Omental fat pad (tissue), 4 donors: ENCODE measurements around the gene LGI4. TPM values are rescaled to one million over a fixed set of nuclear protein-coding genes. Genes with fewer than 3 reads are reported as not detected.

ENCODE experiments used
- ATAC-seq: fragments of 150-250 bp; one replicate; pipeline ENCODE4 v1.9.1; 2016; ENCODE audit warnings: mild to moderate bottlenecking, moderate library complexity; ENCODE audit not compliant: low FRiP score
- DNase-seq: peaks from one replicate; pipeline ENCODE4 v3.0.0-alpha.2; 2019; ENCODE audit warnings: low spot score
- total RNA-seq, 4 donors: library from RNA; depleted of rRNA; stranded (reverse); fragments of >200 nt; gene quantifications; one replicate each; pipeline ENCODE4 v1.1.0, GENCODE V29; 2016
- TF ChIP-seq, protein P1 (sequence below), 3 donors: fragments of 450-650 bp; IDR thresholded peaks; one replicate each; pipeline ENCODE4 v1.5.1; 2016 to 2017; ENCODE audit warnings: antibody characterized with exemption in 3 of 3, mild to moderate bottlenecking in 3 of 3, moderate library complexity in 2 of 3

Gene LGI4
- total RNA-seq, 4 donors from 2014 or later: 6.2 to 31.1 (median 8.3) TPM

DNA sequence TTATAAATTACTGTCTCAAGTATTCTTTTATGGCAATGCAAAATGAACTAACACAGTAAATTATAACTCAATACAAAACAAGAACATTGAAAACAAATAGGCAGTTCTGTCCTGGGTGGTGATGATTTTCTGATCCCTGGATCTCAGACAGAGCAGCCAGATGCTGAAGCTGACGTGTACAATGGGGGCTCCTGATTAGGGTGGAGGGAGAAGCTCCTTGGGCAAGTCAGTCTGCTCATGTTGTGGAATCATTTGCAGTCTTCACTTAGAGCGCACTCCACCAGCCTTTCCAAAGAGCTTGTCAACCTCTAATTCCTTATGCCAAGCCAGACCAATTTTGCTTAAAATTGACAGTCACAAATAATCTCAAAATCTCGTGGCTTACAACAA, 41.3 kb upstream of the LGI4 start:
- DNase-seq (no peak), ATAC-seq (no peak)
- TF ChIP-seq, protein P1, sequence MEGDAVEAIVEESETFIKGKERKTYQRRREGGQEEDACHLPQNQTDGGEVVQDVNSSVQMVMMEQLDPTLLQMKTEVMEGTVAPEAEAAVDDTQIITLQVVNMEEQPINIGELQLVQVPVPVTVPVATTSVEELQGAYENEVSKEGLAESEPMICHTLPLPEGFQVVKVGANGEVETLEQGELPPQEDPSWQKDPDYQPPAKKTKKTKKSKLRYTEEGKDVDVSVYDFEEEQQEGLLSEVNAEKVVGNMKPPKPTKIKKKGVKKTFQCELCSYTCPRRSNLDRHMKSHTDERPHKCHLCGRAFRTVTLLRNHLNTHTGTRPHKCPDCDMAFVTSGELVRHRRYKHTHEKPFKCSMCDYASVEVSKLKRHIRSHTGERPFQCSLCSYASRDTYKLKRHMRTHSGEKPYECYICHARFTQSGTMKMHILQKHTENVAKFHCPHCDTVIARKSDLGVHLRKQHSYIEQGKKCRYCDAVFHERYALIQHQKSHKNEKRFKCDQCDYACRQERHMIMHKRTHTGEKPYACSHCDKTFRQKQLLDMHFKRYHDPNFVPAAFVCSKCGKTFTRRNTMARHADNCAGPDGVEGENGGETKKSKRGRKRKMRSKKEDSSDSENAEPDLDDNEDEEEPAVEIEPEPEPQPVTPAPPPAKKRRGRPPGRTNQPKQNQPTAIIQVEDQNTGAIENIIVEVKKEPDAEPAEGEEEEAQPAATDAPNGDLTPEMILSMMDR (IDR thresholded peaks at IDR 0.05): no peak

DNA sequence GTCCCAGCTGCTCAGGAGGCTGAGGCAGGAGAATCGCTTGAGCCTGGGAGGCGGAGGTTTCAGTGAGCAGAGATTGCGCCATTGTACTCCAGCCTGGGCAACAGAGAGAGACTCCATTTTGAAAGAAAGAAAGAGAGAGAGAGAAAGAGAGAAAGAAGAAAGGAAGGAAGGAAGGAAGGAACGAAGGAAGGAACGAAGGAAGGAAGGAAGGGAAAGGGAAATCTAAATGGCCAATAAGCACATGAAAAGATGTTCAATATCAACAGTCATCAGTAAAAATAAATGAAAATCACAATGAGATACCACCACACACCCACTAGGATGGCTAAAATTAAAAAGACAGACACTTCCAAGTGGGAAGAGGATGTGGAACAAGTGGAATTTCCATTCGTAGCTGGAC, 39.4 kb upstream of the LGI4 start:
- no peak for DNase-seq
- TF ChIP-seq, protein P1 (IDR thresholded peaks at IDR 0.05): no peak
- no peak for ATAC-seq

DNA sequence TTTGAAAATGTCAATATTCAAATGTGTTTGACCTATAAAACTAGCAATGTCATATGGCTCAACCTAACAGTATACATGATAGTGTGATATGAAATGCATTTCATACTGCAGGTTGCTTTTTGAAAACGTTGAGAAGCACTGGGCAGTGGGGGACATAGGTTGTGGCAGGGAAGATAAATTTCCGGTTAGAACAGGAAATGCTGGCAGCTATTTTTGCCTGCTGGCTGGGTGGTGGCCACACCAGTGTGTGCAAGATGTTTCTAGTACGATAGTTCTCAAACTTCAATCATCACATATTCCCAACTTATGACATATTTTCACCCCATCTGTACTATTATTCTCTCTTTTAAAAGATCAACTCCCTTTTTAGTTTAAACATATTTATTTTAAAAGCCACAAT, 36.9 kb upstream of the LGI4 start:
- DNase-seq (no peak), ATAC-seq (no peak)
- TF ChIP-seq, protein P1 (IDR thresholded peaks at IDR 0.05): no peak

DNA sequence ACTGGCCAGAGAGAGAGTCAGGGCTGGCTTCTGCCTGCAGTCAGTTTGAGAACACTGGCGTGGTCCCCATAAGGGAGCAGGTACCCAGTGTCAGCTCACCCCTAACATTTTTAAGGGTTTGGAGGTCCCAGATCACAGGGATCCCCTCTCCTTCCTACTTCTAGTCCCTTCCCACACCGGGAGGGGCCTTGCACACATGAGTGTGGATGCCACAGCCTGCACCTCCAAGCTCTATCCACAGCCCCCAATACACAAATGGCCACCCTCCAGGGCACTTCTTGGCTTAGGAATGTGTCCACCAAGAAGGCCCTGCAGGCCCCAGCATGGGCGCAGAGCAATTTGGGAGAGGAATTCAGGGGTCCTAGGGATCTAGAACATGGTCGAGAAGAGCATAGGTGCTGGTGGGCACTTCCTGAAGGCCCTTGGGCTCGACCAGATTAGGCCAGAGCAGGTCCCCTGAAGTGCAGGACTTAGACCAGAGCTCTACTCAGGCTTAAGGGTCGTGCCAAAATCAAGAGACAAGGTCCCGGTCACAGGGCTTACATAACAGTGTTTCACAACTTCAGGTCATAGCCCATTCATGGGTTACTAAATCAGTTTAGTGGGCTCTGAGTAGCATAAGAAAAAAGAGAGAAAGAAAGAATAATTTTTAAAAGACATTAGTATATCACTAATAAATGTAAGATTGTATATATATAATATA, 35.7 kb upstream of the LGI4 start:
- DNase-seq (no peak), ATAC-seq (no peak)
- TF ChIP-seq, protein P1 (IDR thresholded peaks at IDR 0.05): no peak

DNA sequence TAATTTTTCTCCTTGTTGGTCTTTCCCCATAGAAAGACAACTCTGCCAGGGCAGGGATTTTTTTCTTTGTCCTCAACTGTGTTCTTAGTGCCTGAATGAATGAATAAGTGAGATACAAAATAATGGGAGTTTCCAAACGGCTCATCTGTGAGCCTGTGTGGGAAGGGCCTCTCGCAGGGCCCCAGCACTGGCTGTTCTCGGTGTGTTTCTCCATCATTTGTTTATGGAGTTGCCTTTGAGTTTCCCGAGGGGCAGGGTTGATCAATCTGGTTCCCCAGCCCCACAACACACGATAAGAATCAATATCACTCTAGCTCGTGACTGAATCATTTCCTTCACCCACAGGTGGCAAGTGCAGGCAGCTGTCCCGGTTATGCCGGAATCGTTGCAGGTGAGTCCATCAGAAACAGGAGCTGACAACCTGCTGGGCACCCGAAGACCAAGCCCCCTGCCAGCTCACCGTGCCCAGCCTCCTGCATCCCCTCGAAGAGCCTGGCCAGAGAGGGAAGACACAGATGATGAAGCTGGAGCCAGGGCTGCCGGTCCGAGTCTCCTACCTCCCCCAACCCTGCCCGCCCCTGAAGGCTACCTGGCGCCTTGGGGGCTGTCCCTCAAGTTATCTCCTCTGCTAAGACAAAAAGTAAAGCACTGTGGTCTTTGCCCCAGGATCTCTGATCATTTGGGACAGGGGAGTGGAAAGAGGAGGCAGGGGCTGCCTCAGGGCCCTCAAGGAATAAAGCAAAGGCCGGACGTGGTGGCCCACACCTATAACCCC, 34.5 kb upstream of the LGI4 start:
- DNase-seq (no peak), ATAC-seq (no peak)
- TF ChIP-seq, protein P1 (IDR thresholded peaks at IDR 0.05): no peak

DNA sequence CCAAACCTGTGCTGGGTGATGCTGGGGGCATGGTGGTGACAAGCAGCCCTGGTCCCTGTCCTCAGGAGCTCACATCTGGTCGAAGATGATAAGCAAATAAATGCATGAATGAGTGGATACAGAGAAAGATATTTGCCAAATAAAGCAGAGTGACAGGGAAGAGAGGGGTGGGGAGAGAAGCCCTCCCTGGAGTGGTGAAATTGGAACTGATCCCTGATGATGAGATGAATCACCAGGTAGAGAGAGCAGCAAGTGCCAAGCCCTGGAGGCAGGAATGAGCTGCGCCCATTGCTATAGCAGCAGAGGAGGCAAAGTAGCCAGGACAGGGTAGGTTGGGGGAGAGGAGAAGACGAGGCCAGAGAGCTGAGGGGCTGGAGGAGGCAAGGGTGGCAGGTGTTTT, 33.3 kb upstream of the LGI4 start:
- DNase-seq (no peak), ATAC-seq (peak; percentile 79)
- TF ChIP-seq, protein P1 (IDR thresholded peaks at IDR 0.05): no peak
